Testis (tissue), 3 donors: Measurements from ENCODE around the gene IKZF3. TPM values are rescaled to one million over a fixed set of nuclear protein-coding genes. Genes with fewer than 3 reads are reported as not detected.

Experiments
- DNase-seq: peaks from one replicate; pipeline ENCODE4 v3.0.0-alpha.2; 2019
- H3K27ac ChIP-seq, 2 donors: fragments of 200-600 bp; sonication (generic); one replicate each; pipeline ENCODE4 v1.5.1; 2019
- H3K27me3 ChIP-seq: fragments of 200-600 bp; sonication (generic); one replicate; pipeline ENCODE4 v1.5.1; 2019
- H3K36me3 ChIP-seq: fragments of 200-600 bp; sonication (generic); one replicate; pipeline ENCODE4 v1.5.1; 2017; ENCODE audit warnings: low read depth; ENCODE audit errors: missing control alignments
- H3K4me1 ChIP-seq: fragments of 200-600 bp; sonication (generic); one replicate; pipeline ENCODE4 v1.5.1; 2019
- H3K4me3 ChIP-seq, 2 donors: fragments of 200-600 bp; sonication (generic); one replicate each; pipeline ENCODE4 v1.5.1; 2017 to 2019
- H3K9me3 ChIP-seq: fragments of 200-600 bp; sonication (generic); one replicate; pipeline ENCODE4 v1.5.1; 2017
- POLR2A ChIP-seq: fragments of 450-650 bp; IDR thresholded peaks from one replicate; pipeline ENCODE4 v1.6.1; 2017; ENCODE audit warnings: antibody characterized with exemption, mild to moderate bottlenecking, moderate library complexity
- WGBS, 2 donors: methylation state at CpG; one replicate each; pipeline ENCODE4 v1.1.5; 2018; 5-methylcytosine and 5-hydroxymethylcytosine counted together
- intact Hi-C: fragments of 100-400 bp; cut with DNase I; formaldehyde crosslinking; loops from one replicate; pipeline ENCODE4 v1.15.1; 2023; ENCODE audit warnings: low total_unique reads
- microRNA-seq, 2 donors: library from miRNA; unstranded; fragments of <30 nt; microRNA quantifications; one replicate each; pipeline ENCODE4, GENCODE V29; 2016; ENCODE audit warnings: borderline number of aligned reads in 2 of 2, borderline replicate concordance in 1 of 2
- polyA plus RNA-seq: library from polyadenylated mRNA; stranded (reverse); fragments of 350-450 nt; fragmentation: Illumina TruSeq; extraction: RNeasy Lipid Tissue Mini Kit (QIAGEN cat#74804); gene quantifications from one replicate; pipeline ENCODE4 v1.2.3, GENCODE V29; 2014; ENCODE audit warnings: low read depth, low replicate concordance; ENCODE audit not compliant: insufficient read depth
- small RNA-seq, 2 donors: library from RNA; depleted of rRNA; stranded (forward); fragments of <200 nt; gene quantifications; one replicate each; pipeline ENCODE3, GENCODE V24; 2016
- total RNA-seq, 2 donors: library from RNA; depleted of rRNA; stranded (reverse); fragments of >200 nt; gene quantifications; one replicate each; pipeline ENCODE4 v1.2.3, GENCODE V29; 2016
- TF ChIP-seq, protein P1 (sequence below), 3 experiments: fragments of 450-650 bp in 2 of 3; fragments of 200-600 bp in 1 of 3; sonication (generic) in 1 of 3; IDR thresholded peaks; one replicate each; pipeline ENCODE4 v1.5.1; 2016 to 2019; ENCODE audit warnings: antibody characterized with exemption in 3 of 3, mild to moderate bottlenecking in 2 of 3, moderate library complexity in 1 of 3

The IKZF3 gene
- total and polyA plus RNA-seq, 3 donors from 2014 or later, result 1.9 to 3.8 (median 3.4) TPM

GRCh38 chr17:39709998-39710964, 153.8 kb downstream of the IKZF3 start:
- Histone ChIP-seq H3K9me3 (no peaks in the 10 kb centered on the region), H3K27ac (no peak overlapping the region), H3K4me1 (no peaks in the 10 kb centered on the region), H3K36me3 (no peaks in the 10 kb centered on the region), H3K27me3 (no peaks in the 10 kb centered on the region), H3K4me3 (no peak overlapping the region)
- no peak for DNase-seq
- TF ChIP-seq, protein P1, sequence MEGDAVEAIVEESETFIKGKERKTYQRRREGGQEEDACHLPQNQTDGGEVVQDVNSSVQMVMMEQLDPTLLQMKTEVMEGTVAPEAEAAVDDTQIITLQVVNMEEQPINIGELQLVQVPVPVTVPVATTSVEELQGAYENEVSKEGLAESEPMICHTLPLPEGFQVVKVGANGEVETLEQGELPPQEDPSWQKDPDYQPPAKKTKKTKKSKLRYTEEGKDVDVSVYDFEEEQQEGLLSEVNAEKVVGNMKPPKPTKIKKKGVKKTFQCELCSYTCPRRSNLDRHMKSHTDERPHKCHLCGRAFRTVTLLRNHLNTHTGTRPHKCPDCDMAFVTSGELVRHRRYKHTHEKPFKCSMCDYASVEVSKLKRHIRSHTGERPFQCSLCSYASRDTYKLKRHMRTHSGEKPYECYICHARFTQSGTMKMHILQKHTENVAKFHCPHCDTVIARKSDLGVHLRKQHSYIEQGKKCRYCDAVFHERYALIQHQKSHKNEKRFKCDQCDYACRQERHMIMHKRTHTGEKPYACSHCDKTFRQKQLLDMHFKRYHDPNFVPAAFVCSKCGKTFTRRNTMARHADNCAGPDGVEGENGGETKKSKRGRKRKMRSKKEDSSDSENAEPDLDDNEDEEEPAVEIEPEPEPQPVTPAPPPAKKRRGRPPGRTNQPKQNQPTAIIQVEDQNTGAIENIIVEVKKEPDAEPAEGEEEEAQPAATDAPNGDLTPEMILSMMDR (IDR thresholded peaks at IDR 0.05), result no peak
- TF ChIP-seq POLR2A, result no peak
- intact Hi-C loops, result no loop called here
- 90 to 92% methylated on average over 13 to 20 of the region's 20 CpGs for WGBS, 2 donors

GRCh38 chr17:39709319-39709997, 154.7 kb downstream of the IKZF3 start:
- no peak for DNase-seq
- 92 to 93% methylated on average over 12 to 14 of the region's 14 CpGs for WGBS, 2 donors
- Histone ChIP-seq H3K27ac (no peak overlapping the region), H3K36me3 (no peaks in the 10 kb centered on the region), H3K4me3 (no peak overlapping the region), H3K27me3 (no peaks in the 10 kb centered on the region), H3K4me1 (no peaks in the 10 kb centered on the region), H3K9me3 (no peaks in the 10 kb centered on the region)
- intact Hi-C loops, result no loop called here
- TF ChIP-seq, protein P1 (IDR thresholded peaks at IDR 0.05), result no peak
- no peak for TF ChIP-seq POLR2A

Small RNA genes within 50 kb of the gene (microRNA-seq; reads per million reads assigned to microRNA genes)
- gene MIR4728, result 0.69 to 0.70 reads per million in 2 donors

Small RNA genes within 50 kb of the gene (small RNA-seq; reads per million reads assigned to genes)
- gene AC090844.1 (0 reads per million in 2 donors), gene MIR4728 (0 reads per million in 2 donors)

Other genes with a start within 250 kb of the IKZF3 start
- gene PPP1R1B, start 237.4 kb downstream of the IKZF3 start, total RNA-seq, result 10 to 100 TPM; 22.4 to 24.3 TPM
- 63.1 TPM for gene PPP1R1B, start 237.4 kb downstream of the IKZF3 start, polyA plus RNA-seq
- gene STARD3, start 227.2 kb downstream of the IKZF3 start, total RNA-seq, result 100 to 1,000 TPM; 265 to 352 TPM
- 102 TPM for gene STARD3, start 227.2 kb downstream of the IKZF3 start, polyA plus RNA-seq
- gene TCAP, start 199.0 kb downstream of the IKZF3 start, total RNA-seq, result 1 to 10 TPM; 3.0 to 6.0 TPM
- 49.8 TPM for gene TCAP, start 199.0 kb downstream of the IKZF3 start, polyA plus RNA-seq
- gene PNMT, start 195.9 kb downstream of the IKZF3 start, total RNA-seq, result 1 to 10 TPM; 2.6 to 2.7 TPM
- gene PNMT, start 195.9 kb downstream of the IKZF3 start, polyA plus RNA-seq, result 2.9 TPM
- 10 to 100 TPM; 28.6 to 37.4 TPM for gene PGAP3, start 176.3 kb downstream of the IKZF3 start, total RNA-seq
- 21.1 TPM for gene PGAP3, start 176.3 kb downstream of the IKZF3 start, polyA plus RNA-seq
- 10 to 100 TPM; 32.1 to 40.0 TPM for gene ERBB2, start 164.2 kb downstream of the IKZF3 start, total RNA-seq
- 32.1 TPM for gene ERBB2, start 164.2 kb downstream of the IKZF3 start, polyA plus RNA-seq
- gene MIEN1, start 133.8 kb downstream of the IKZF3 start, total RNA-seq, result 10 to 100 TPM; 47.9 to 53.1 TPM
- 89.1 TPM for gene MIEN1, start 133.8 kb downstream of the IKZF3 start, polyA plus RNA-seq
- gene GRB7, start 126.4 kb downstream of the IKZF3 start, total RNA-seq, result 1 to 10 TPM; 2.1 to 2.9 TPM
- gene GRB7, start 126.4 kb downstream of the IKZF3 start, polyA plus RNA-seq, result 3.7 TPM
- 10 to 100 TPM; 45.1 to 63.1 TPM for gene ZPBP2, start 3.9 kb upstream of the IKZF3 start, total RNA-seq
- 224 TPM for gene ZPBP2, start 3.9 kb upstream of the IKZF3 start, polyA plus RNA-seq
- 10 to 100 TPM; 14.2 to 21.7 TPM for gene GSDMB, start 54.3 kb upstream of the IKZF3 start, total RNA-seq
- gene GSDMB, start 54.3 kb upstream of the IKZF3 start, polyA plus RNA-seq, result 7.8 TPM
- gene ORMDL3, start 63.3 kb upstream of the IKZF3 start, total RNA-seq, result 10 to 100 TPM; 79.0 to 99.7 TPM
- 77.6 TPM for gene ORMDL3, start 63.3 kb upstream of the IKZF3 start, polyA plus RNA-seq
- gene LRRC3C, start 63.4 kb upstream of the IKZF3 start, total RNA-seq, result under 1 TPM in 1 of 2 donors, not detected in 1; 0.47 TPM
- 0.78 TPM for gene LRRC3C, start 63.4 kb upstream of the IKZF3 start, polyA plus RNA-seq
- gene GSDMA, start 98.7 kb upstream of the IKZF3 start, total RNA-seq, result under 1 TPM in 1 of 2 donors, not detected in 1; 0.37 TPM
- gene GSDMA, start 98.7 kb upstream of the IKZF3 start, polyA plus RNA-seq, result 0.34 TPM
- gene PSMD3, start 116.5 kb upstream of the IKZF3 start, total RNA-seq, result 100 to 1,000 TPM; 112 to 129 TPM
- 128 TPM for gene PSMD3, start 116.5 kb upstream of the IKZF3 start, polyA plus RNA-seq
- gene CSF3, start 151.1 kb upstream of the IKZF3 start, total RNA-seq, result 1 to 10 TPM; 2.4 to 3.6 TPM
- gene CSF3, start 151.1 kb upstream of the IKZF3 start, polyA plus RNA-seq, result 0.80 TPM
- 100 to 1,000 TPM; 151 to 172 TPM for gene MED24, start 190.1 kb upstream of the IKZF3 start, total RNA-seq
- gene MED24, start 190.1 kb upstream of the IKZF3 start, polyA plus RNA-seq, result 127 TPM
- gene THRA, start 198.7 kb upstream of the IKZF3 start, total RNA-seq, result 10 to 100 TPM; 44.9 to 51.7 TPM
- gene THRA, start 198.7 kb upstream of the IKZF3 start, polyA plus RNA-seq, result 41.2 TPM
- 10 to 100 TPM; 14.4 to 23.6 TPM for gene NR1D1, start 236.3 kb upstream of the IKZF3 start, total RNA-seq
- gene NR1D1, start 236.3 kb upstream of the IKZF3 start, polyA plus RNA-seq, result 9.8 TPM